WTC11 (cell line): Measurements from ENCODE around the gene CD28. TPM values are rescaled to one million over a fixed set of nuclear protein-coding genes. Genes with fewer than 3 reads are reported as not detected.
A peak's percentile ranks its signal among the peaks of the same experiment; 100 is the strongest.

Experiments
- ATAC-seq: fragments of 200-7000 bp; cut with Tn5 transposase; 2 replicates; pipeline ENCODE4 v1.10.0; 2021; ENCODE audit warnings: mild to moderate bottlenecking, moderate library complexity
- CTCF ChIA-PET: fragments of 300-600 bp; sonication (Branson Sonifier 250); formaldehyde crosslinking; loops from one replicate; lab custom pipeline; 2021; ENCODE audit warnings: antibody characterized with exemption; lab: Charles Lee
- POLR2A ChIA-PET: fragments of 350-600 bp; sonication (Branson Sonifier 250); formaldehyde crosslinking; loops from one replicate; lab custom pipeline; 2021; ENCODE audit warnings: antibody characterized with exemption; lab: Charles Lee
- DNase-seq: peaks from one replicate; pipeline ENCODE4 v3.0.0; 2021; ENCODE audit warnings: low spot score
- H3K27ac Mint-ChIP-seq: 2 replicates; pipeline ENCODE4 v1.8.0; 2021; ENCODE audit warnings: mixed read lengths
- H3K27me3 Mint-ChIP-seq: 2 replicates; pipeline ENCODE4 v1.8.0; 2021; ENCODE audit warnings: low read depth, mild to moderate bottlenecking, moderate library complexity, mixed read lengths
- H3K36me3 Mint-ChIP-seq: 2 replicates; pipeline ENCODE4 v1.8.0; 2021; ENCODE audit warnings: mixed read lengths
- H3K4me1 Mint-ChIP-seq: 2 replicates; pipeline ENCODE4 v1.8.0; 2022; ENCODE audit warnings: mixed read lengths
- H3K4me3 Mint-ChIP-seq: 2 replicates; pipeline ENCODE4 v1.8.0; 2021; ENCODE audit warnings: mild to moderate bottlenecking, moderate library complexity, mixed read lengths
- H3K9me3 Mint-ChIP-seq: 2 replicates; pipeline ENCODE4 v1.8.0; 2021; ENCODE audit warnings: mixed read lengths
- ATF1 ChIP-seq: sonication (generic); formaldehyde crosslinking; IDR thresholded peaks from 2 replicates; pipeline ENCODE4 v1.8.1; 2023; ENCODE audit warnings: mild to moderate bottlenecking, moderate library complexity, missing genetic modification reagents
- CBFB ChIP-seq: sonication (generic); formaldehyde crosslinking; IDR thresholded peaks from 2 replicates; pipeline ENCODE4 v1.8.1; 2022; ENCODE audit warnings: mild to moderate bottlenecking, low read depth, missing genetic modification reagents
- CREB1 ChIP-seq: sonication (generic); formaldehyde crosslinking; IDR thresholded peaks from 2 replicates; pipeline ENCODE4 v1.8.0; 2023; ENCODE audit warnings: mild to moderate bottlenecking, missing genetic modification reagents
- CREM ChIP-seq: sonication (generic); formaldehyde crosslinking; IDR thresholded peaks from 2 replicates; pipeline ENCODE4 v1.8.1; 2022; ENCODE audit warnings: mild to moderate bottlenecking, missing genetic modification reagents, moderate library complexity
- CTCF ChIP-seq: fragments of 200-600 bp; IDR thresholded peaks from 2 replicates; pipeline ENCODE4 v1.8.0; 2022; ENCODE audit warnings: antibody characterized with exemption
- GABPB1 ChIP-seq: sonication (generic); formaldehyde crosslinking; IDR thresholded peaks from 2 replicates; pipeline ENCODE4 v1.8.1; 2023; ENCODE audit warnings: mild to moderate bottlenecking, missing genetic modification reagents
- JAZF1 ChIP-seq: fragments of 250-450 bp; sonication (Bioruptor Pico); IDR thresholded peaks from 2 replicates; pipeline ENCODE4 v1.9.0; 2021; ENCODE audit warnings: moderate library complexity, mild to moderate bottlenecking, inconsistent platforms
- JUN ChIP-seq: sonication (generic); formaldehyde crosslinking; IDR thresholded peaks from 2 replicates; pipeline ENCODE4 v1.8.0; 2023; ENCODE audit warnings: mild to moderate bottlenecking, missing genetic modification reagents
- NFYB ChIP-seq: sonication (generic); formaldehyde crosslinking; conservative IDR thresholded peaks from 2 replicates; pipeline ENCODE4 v1.8.0; 2022; ENCODE audit warnings: low read depth, missing genetic modification reagents
- PREB ChIP-seq: sonication (generic); formaldehyde crosslinking; IDR thresholded peaks from 2 replicates; pipeline ENCODE4 v1.8.1; 2022; ENCODE audit warnings: mild to moderate bottlenecking, missing genetic modification reagents, moderate library complexity, borderline replicate concordance
- RELA ChIP-seq: sonication (generic); formaldehyde crosslinking; IDR thresholded peaks from 2 replicates; pipeline ENCODE4 v1.8.1; 2022; ENCODE audit warnings: missing genetic modification reagents, mild to moderate bottlenecking, borderline replicate concordance
- STAT6 ChIP-seq: sonication (generic); formaldehyde crosslinking; conservative IDR thresholded peaks from 2 replicates; pipeline ENCODE4 v1.8.1; 2023; ENCODE audit warnings: mild to moderate bottlenecking, low read depth, missing genetic modification reagents, moderate library complexity
- TEAD4 ChIP-seq: sonication (generic); formaldehyde crosslinking; IDR thresholded peaks from 2 replicates; pipeline ENCODE4 v1.8.0; 2022; ENCODE audit warnings: mild to moderate bottlenecking, missing genetic modification reagents
- ZNF121 ChIP-seq: sonication (generic); formaldehyde crosslinking; IDR thresholded peaks from 2 replicates; pipeline ENCODE4 v1.8.0; 2023; ENCODE audit warnings: missing genetic modification reagents
- total RNA-seq: library from RNA; stranded (reverse); gene quantifications from 3 replicates; pipeline ENCODE4 v1.2.3, GENCODE V29; 2021
- TF ChIP-seq, protein P1 (sequence below): fragments of 250-450 bp; sonication (Bioruptor Pico); IDR thresholded peaks from 2 replicates; pipeline ENCODE4 v1.9.0; 2021; ENCODE audit warnings: mild to moderate bottlenecking
- TF ChIP-seq, protein P2 (sequence below): sonication (generic); formaldehyde crosslinking; IDR thresholded peaks from 2 replicates; pipeline ENCODE4 v1.8.0; 2022; ENCODE audit warnings: mild to moderate bottlenecking, missing genetic modification reagents

Gene CD28
- total RNA-seq, 1 experiment from 2014 or later: 0.11 TPM

DNA sequence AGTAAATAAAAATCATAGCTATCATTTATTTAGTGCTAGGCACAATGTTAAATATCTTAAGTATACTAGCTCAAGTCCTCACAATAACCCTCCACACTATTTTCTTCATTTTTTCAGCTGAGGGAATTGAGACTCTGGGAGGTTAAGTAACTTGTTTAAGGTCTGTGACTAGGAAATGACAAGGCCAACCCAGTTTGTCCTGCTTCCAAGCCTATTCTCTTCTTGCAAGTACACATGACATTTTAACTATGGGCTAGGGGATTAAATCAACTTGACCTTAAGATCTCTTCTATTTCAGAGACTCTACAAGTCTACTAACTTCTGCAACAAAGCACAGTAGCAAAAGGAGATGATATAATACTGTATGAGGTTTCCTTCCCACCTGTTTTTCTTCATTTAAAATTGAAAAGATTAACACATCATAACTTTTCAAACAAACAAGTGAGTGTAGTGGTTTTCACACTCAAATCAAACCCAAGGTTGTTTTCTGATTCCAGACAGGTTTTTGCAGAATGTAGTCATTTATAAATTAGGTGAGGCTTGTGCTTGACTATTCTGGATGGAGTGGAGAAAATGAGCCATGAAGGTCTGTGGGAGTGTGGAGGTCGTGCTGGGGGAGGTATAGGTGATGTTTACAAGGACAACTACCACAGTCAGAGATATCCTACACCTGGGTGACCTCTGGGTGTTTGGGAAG is 57.0 kb downstream of the CD28 start (continued):
- TF ChIP-seq, protein P1, sequence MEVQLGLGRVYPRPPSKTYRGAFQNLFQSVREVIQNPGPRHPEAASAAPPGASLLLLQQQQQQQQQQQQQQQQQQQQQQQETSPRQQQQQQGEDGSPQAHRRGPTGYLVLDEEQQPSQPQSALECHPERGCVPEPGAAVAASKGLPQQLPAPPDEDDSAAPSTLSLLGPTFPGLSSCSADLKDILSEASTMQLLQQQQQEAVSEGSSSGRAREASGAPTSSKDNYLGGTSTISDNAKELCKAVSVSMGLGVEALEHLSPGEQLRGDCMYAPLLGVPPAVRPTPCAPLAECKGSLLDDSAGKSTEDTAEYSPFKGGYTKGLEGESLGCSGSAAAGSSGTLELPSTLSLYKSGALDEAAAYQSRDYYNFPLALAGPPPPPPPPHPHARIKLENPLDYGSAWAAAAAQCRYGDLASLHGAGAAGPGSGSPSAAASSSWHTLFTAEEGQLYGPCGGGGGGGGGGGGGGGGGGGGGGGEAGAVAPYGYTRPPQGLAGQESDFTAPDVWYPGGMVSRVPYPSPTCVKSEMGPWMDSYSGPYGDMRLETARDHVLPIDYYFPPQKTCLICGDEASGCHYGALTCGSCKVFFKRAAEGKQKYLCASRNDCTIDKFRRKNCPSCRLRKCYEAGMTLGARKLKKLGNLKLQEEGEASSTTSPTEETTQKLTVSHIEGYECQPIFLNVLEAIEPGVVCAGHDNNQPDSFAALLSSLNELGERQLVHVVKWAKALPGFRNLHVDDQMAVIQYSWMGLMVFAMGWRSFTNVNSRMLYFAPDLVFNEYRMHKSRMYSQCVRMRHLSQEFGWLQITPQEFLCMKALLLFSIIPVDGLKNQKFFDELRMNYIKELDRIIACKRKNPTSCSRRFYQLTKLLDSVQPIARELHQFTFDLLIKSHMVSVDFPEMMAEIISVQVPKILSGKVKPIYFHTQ (CRISPR knock-in tag): no peak
- TF ChIP-seq, all 79 proteins: peak for 0

DNA sequence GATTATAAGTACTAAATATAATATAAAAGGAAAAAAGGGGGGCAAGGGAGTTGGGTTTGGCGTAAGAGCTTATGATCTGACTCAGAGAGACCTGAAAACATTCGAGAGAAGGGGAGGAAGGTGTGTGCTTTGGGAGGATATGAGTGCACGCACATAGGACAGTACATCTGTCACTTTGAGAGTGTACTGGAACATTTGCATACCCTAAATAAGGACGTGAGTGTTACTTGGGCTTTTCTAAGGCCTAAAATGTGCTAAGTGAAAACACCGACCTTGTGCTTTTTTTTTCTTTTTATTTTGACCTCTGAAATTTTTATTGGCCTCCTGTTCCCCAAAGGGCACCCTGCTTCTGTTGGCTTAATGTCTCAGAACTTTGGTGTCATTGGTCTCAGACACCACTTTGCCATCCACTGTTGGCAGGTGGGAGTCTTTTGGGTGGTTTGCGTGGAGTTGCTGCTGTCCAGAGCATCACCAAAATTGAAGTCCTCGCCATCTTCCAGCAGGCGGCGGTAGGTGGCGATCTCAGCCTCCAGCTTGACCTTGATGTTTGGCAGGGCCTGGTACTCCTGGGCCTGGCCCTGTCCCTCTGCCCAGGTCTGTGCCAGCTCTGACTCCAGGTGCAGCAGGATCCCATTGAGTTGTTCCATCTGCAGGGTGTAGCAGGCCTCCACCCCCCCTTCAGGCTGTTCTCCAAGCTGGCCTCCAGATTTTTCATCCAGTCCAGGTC is 57.7 kb downstream of the CD28 start:
- ATAC-seq (no peak), DNase-seq (peak; percentile 44)
- no peak overlapping the region for H3K27ac Mint-ChIP-seq
- H3K36me3 Mint-ChIP-seq: no peaks in the 10 kb centered on the region
- H3K4me1 Mint-ChIP-seq: peaks cover 10% of the 10 kb centered on the region
- H3K27me3 Mint-ChIP-seq: no peaks in the 10 kb centered on the region
- ChIA-PET POLR2A (no interaction called here), CTCF (interaction anchor here (0.6 to 1.2 kb wide), 6 partner anchors 29 to 566 kb away, joined by 3 to 15 read pairs (median 3); no protein-coding TSS in a partner anchor)
- TF ChIP-seq JAZF1 (no peak), CTCF (peak; percentile 9; the same call in 1 of the 2 replicates), CREB1 (CRISPR knock-in tag) (no peak)
- no peak overlapping the region for H3K4me3 Mint-ChIP-seq
- peaks cover 7% of the 10 kb centered on the region for H3K9me3 Mint-ChIP-seq

GRCh38 chr2:203772456-203773165 is 66.2 kb downstream of the CD28 start:
- ATAC-seq (no peak), DNase-seq (no peak)
- peaks cover 13% of the 10 kb centered on the region for H3K9me3 Mint-ChIP-seq
- no peak overlapping the region for H3K27ac Mint-ChIP-seq
- no peaks in the 10 kb centered on the region for H3K36me3 Mint-ChIP-seq
- no peak overlapping the region for H3K4me3 Mint-ChIP-seq
- ChIA-PET POLR2A (no interaction called here), CTCF (no interaction called here)
- no peaks in the 10 kb centered on the region for H3K4me1 Mint-ChIP-seq
- TF ChIP-seq GABPB1 (CRISPR knock-in tag) (no peak), STAT6 (no peak)
- H3K27me3 Mint-ChIP-seq: no peaks in the 10 kb centered on the region

DNA sequence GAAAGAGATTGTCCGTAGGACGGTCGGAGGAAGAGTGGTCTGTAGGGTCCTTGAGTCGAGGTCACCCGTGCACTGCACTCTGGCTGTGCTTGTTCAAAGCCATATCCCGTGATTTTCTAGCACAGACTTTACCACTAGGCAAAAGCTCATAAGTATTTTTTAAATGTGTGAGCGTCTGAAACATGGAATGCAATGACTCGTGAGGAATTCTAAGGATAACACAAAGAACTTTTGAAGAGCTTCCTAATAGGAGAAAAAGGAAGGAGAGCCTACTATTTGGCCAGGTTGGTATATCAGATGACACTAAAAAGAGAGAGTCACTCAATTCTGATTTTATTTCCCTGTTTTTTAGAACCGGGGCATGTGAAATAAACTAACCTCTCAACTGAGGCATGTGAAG is 68.3 kb downstream of the CD28 start:
- no peak overlapping the region for H3K27ac Mint-ChIP-seq
- no peaks in the 10 kb centered on the region for H3K36me3 Mint-ChIP-seq
- DNase-seq: no peak
- H3K9me3 Mint-ChIP-seq: peaks cover 8% of the 10 kb centered on the region
- H3K4me1 Mint-ChIP-seq: no peaks in the 10 kb centered on the region
- ChIA-PET CTCF (no interaction called here), POLR2A (no interaction called here)
- H3K27me3 Mint-ChIP-seq: no peaks in the 10 kb centered on the region
- no peak for ATAC-seq
- H3K4me3 Mint-ChIP-seq: no peak overlapping the region
- no peak for TF ChIP-seq PREB (CRISPR knock-in tag)
- TF ChIP-seq, protein P2, sequence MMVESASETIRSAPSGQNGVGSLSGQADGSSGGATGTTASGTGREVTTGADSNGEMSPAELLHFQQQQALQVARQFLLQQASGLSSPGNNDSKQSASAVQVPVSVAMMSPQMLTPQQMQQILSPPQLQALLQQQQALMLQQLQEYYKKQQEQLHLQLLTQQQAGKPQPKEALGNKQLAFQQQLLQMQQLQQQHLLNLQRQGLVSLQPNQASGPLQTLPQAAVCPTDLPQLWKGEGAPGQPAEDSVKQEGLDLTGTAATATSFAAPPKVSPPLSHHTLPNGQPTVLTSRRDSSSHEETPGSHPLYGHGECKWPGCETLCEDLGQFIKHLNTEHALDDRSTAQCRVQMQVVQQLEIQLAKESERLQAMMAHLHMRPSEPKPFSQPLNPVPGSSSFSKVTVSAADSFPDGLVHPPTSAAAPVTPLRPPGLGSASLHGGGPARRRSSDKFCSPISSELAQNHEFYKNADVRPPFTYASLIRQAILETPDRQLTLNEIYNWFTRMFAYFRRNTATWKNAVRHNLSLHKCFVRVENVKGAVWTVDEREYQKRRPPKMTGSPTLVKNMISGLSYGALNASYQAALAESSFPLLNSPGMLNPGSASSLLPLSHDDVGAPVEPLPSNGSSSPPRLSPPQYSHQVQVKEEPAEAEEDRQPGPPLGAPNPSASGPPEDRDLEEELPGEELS: no peak
- no peak for TF ChIP-seq JUN (CRISPR knock-in tag)
- TF ChIP-seq CBFB: no peak
- TF ChIP-seq RELA (CRISPR knock-in tag): no peak
- TF ChIP-seq CREM (CRISPR knock-in tag): no peak
- TF ChIP-seq ZNF121 (CRISPR knock-in tag): no peak
- TF ChIP-seq TEAD4 (CRISPR knock-in tag): no peak
- TF ChIP-seq NFYB (CRISPR knock-in tag): no peak
- no peak for TF ChIP-seq ATF1 (CRISPR knock-in tag)
